HepG2 (cell line): ENCODE data around the gene CDK8.
"Not testable (repeated sequence)": the region's sequence is repeated elsewhere in the genome, so short reads cannot be mapped to it uniquely, and the experiment has no call there.

Source experiments
- IRF2 ChIP-seq: IDR thresholded peaks from 2 replicates; pipeline ENCODE4 v1.6.1; 2018; ENCODE audit warnings: missing genetic modification reagents, missing compliant biosample characterization
- SNAPC5 ChIP-seq: sonication (generic); formaldehyde crosslinking; IDR thresholded peaks from 2 replicates; pipeline ENCODE4 v1.8.1; 2023; ENCODE audit warnings: mild to moderate bottlenecking, missing genetic modification reagents, borderline replicate concordance
- TAF1 ChIP-seq: sonication (generic); formaldehyde crosslinking; IDR thresholded peaks from 2 replicates; pipeline ENCODE4 v1.4.0; 2020; ENCODE audit warnings: missing genetic modification reagents
- TP53 ChIP-seq: sonication (generic); formaldehyde crosslinking; conservative IDR thresholded peaks from 2 replicates; pipeline ENCODE4 v1.4.0; 2020; ENCODE audit warnings: missing genetic modification reagents

GRCh38 chr13:26316095-26316494, 62.2 kb downstream of the CDK8 start:
- TF ChIP-seq IRF2; SNAPC5; TP53; TAF1 (CRISPR knock-in tag): not testable (repeated sequence)
